Testis (tissue), 3 donors: ENCODE measurements around the gene GNB1L. TPM values are rescaled to one million over a fixed set of nuclear protein-coding genes. Genes with fewer than 3 reads are reported as not detected.

Experiments used
- DNase-seq: peaks from one replicate; pipeline ENCODE4 v3.0.0-alpha.2; 2019
- H3K27ac ChIP-seq, 2 donors: fragments of 200-600 bp; sonication (generic); one replicate each; pipeline ENCODE4 v1.5.1; 2019
- H3K27me3 ChIP-seq: fragments of 200-600 bp; sonication (generic); one replicate; pipeline ENCODE4 v1.5.1; 2019
- H3K36me3 ChIP-seq: fragments of 200-600 bp; sonication (generic); one replicate; pipeline ENCODE4 v1.5.1; 2017; ENCODE audit warnings: low read depth; ENCODE audit errors: missing control alignments
- H3K4me1 ChIP-seq: fragments of 200-600 bp; sonication (generic); one replicate; pipeline ENCODE4 v1.5.1; 2019
- H3K4me3 ChIP-seq, 2 donors: fragments of 200-600 bp; sonication (generic); one replicate each; pipeline ENCODE4 v1.5.1; 2017 to 2019
- H3K9me3 ChIP-seq: fragments of 200-600 bp; sonication (generic); one replicate; pipeline ENCODE4 v1.5.1; 2017
- POLR2A ChIP-seq: fragments of 450-650 bp; IDR thresholded peaks from one replicate; pipeline ENCODE4 v1.6.1; 2017; ENCODE audit warnings: antibody characterized with exemption, mild to moderate bottlenecking, moderate library complexity
- WGBS, 2 donors: methylation state at CpG; one replicate each; pipeline ENCODE4 v1.1.5; 2018; 5-methylcytosine and 5-hydroxymethylcytosine counted together
- intact Hi-C: fragments of 100-400 bp; cut with DNase I; formaldehyde crosslinking; loops from one replicate; pipeline ENCODE4 v1.15.1; 2023; ENCODE audit warnings: low total_unique reads
- polyA plus RNA-seq: library from polyadenylated mRNA; stranded (reverse); fragments of 350-450 nt; fragmentation: Illumina TruSeq; extraction: RNeasy Lipid Tissue Mini Kit (QIAGEN cat#74804); gene quantifications from one replicate; pipeline ENCODE4 v1.2.3, GENCODE V29; 2014; ENCODE audit warnings: low read depth, low replicate concordance; ENCODE audit not compliant: insufficient read depth
- total RNA-seq, 2 donors: library from RNA; depleted of rRNA; stranded (reverse); fragments of >200 nt; gene quantifications; one replicate each; pipeline ENCODE4 v1.2.3, GENCODE V29; 2016
- TF ChIP-seq, protein P1 (sequence below), 3 experiments: fragments of 450-650 bp in 2 of 3; fragments of 200-600 bp in 1 of 3; sonication (generic) in 1 of 3; IDR thresholded peaks; one replicate each; pipeline ENCODE4 v1.5.1; 2016 to 2019; ENCODE audit warnings: antibody characterized with exemption in 3 of 3, mild to moderate bottlenecking in 2 of 3, moderate library complexity in 1 of 3

GNB1L gene
- total and polyA plus RNA-seq, 3 donors from 2014 or later: 5.5 to 6.9 (median 6.0) TPM

GRCh38 chr22:19892925-19893324 is 38.3 kb upstream of the GNB1L start:
- H3K4me3 ChIP-seq: no peak overlapping the region
- peaks cover 12% of the 10 kb centered on the region for H3K4me1 ChIP-seq
- no peaks in the 10 kb centered on the region for H3K27me3 ChIP-seq
- TF ChIP-seq, protein P1, sequence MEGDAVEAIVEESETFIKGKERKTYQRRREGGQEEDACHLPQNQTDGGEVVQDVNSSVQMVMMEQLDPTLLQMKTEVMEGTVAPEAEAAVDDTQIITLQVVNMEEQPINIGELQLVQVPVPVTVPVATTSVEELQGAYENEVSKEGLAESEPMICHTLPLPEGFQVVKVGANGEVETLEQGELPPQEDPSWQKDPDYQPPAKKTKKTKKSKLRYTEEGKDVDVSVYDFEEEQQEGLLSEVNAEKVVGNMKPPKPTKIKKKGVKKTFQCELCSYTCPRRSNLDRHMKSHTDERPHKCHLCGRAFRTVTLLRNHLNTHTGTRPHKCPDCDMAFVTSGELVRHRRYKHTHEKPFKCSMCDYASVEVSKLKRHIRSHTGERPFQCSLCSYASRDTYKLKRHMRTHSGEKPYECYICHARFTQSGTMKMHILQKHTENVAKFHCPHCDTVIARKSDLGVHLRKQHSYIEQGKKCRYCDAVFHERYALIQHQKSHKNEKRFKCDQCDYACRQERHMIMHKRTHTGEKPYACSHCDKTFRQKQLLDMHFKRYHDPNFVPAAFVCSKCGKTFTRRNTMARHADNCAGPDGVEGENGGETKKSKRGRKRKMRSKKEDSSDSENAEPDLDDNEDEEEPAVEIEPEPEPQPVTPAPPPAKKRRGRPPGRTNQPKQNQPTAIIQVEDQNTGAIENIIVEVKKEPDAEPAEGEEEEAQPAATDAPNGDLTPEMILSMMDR (IDR thresholded peaks at IDR 0.05): no peak
- TF ChIP-seq POLR2A: no peak
- intact Hi-C loops: no loop called here
- no peaks in the 10 kb centered on the region for H3K36me3 ChIP-seq
- no peaks in the 10 kb centered on the region for H3K9me3 ChIP-seq
- WGBS, 2 donors: 88 to 92% methylated on average over 13 of the region's 13 CpGs
- H3K27ac ChIP-seq: no peak overlapping the region
- DNase-seq: no peak

DNA sequence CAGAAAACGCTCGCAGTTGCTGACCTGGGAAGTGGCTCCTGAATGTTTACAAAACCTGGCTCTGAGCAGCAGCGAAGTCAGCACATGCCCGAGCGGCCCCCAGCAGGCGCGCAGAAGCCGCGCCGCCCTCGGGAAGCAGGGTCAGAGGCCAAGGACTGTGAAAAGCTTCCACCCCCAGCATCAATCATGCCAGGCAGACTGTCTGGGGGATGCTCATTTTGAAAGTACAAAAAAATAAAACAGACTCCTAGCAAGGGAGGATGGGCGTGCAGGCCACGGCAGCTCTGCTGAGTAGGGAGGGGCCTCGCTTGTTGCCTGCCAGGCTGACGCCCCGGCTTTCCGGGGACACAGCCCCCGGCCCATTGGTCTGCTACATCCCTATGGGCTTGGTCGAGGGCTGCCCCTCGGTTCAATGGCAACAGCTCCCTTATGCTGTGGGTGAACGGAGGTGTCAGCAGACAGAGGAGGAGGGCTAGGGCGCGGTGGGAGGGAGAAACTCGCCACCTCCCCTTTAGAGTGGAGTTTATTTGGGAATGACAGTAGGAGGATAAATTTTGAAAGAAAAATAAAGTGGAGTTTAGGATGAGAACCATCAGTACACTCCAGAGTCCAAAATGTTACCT is 37.7 kb upstream of the GNB1L start:
- H3K4me3 ChIP-seq: no peak overlapping the region

DNA sequence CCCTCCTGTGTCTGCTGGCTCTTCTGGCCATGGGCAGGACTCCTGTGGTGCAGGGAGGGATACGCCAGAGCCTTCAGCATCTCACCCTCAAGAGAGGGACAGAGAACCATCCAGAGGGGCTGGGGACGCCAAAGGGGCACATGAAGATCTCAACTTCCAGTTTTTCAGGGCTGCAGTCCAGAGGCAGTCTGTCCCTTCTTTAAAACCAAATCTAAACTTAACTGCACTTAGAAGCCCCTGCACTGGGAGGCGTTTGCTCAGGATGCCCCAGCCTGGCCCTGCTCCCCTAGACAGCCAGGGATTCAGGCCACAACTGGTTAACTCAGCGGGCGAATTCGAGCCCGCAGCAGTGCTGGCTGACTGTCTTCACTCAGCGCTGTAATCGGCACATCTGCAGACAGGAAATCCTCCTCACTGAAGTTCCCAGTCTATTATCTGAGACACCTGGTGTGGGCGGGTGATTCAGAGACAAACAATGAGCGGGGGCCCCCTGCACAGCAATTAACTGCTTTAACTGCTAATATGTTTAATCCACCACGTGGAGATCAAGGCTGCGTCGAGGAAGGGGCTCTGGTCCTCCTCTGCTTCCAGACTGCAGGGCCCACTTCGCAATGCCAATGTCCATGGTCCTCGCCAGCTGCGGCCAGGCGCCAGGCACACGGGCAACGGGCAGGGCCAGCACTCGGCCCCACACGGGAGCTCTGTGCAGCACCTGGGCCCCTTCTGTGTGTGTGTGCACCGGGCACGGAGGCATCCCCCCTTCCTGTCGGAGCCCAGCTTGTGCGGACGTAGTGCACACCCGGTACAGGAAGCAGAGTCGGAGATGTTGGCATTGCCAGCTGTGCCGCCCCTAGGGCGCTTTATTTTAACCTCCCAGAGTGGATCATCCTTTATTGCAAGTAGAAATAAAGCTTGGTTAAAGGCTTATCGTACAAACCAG is 36.9 kb upstream of the GNB1L start:
- intact Hi-C loops: no loop called here
- TF ChIP-seq POLR2A: no peak
- TF ChIP-seq, protein P1 (IDR thresholded peaks at IDR 0.05): no peak
- no peaks in the 10 kb centered on the region for H3K27me3 ChIP-seq
- no peaks in the 10 kb centered on the region for H3K9me3 ChIP-seq
- no peak overlapping the region for H3K27ac ChIP-seq
- no peaks in the 10 kb centered on the region for H3K36me3 ChIP-seq
- no peak for DNase-seq
- H3K4me1 ChIP-seq: peaks cover 12% of the 10 kb centered on the region
- WGBS, 2 donors: 46 to 59% methylated on average over 15 to 30 of the region's 32 CpGs
- H3K4me3 ChIP-seq: no peak overlapping the region

More for the DNA sequence above, 37.7 kb upstream of the GNB1L start:
- DNase-seq: no peak
- H3K4me1 ChIP-seq: peaks cover 12% of the 10 kb centered on the region
- TF ChIP-seq, protein P1 (IDR thresholded peaks at IDR 0.05): no peak
- no peak for TF ChIP-seq POLR2A
- intact Hi-C loops: no loop called here
- H3K9me3 ChIP-seq: no peaks in the 10 kb centered on the region
- WGBS, 2 donors: 56% methylated on average over 23 to 24 of the region's 24 CpGs
- H3K36me3 ChIP-seq: no peaks in the 10 kb centered on the region
- H3K27ac ChIP-seq: no peak overlapping the region
- no peaks in the 10 kb centered on the region for H3K27me3 ChIP-seq

GRCh38 chr22:19890502-19891316 is 36.0 kb upstream of the GNB1L start:
- no peaks in the 10 kb centered on the region for H3K36me3 ChIP-seq
- 83 to 100% methylated on average over 8 to 20 of the region's 20 CpGs for whole genome bisulfite sequencing, 2 donors
- no peaks in the 10 kb centered on the region for H3K9me3 ChIP-seq
- no peak for TF ChIP-seq POLR2A
- TF ChIP-seq, protein P1 (IDR thresholded peaks at IDR 0.05): no peak
- H3K27me3 ChIP-seq: no peaks in the 10 kb centered on the region
- no peak for DNase-seq
- intact Hi-C loops: no loop called here
- H3K4me1 ChIP-seq: peaks cover 12% of the 10 kb centered on the region
- H3K4me3 ChIP-seq: no peak overlapping the region
- no peak overlapping the region for H3K27ac ChIP-seq
